Neuronal stem cell (in vitro differentiated cells): Measurements from ENCODE around the gene DHX9.

Experiments used
- DNase-seq: peaks from one replicate; pipeline ENCODE4 v3.0.0-alpha.2; 2013; ENCODE audit warnings: low spot score
- H2AFZ ChIP-seq: one replicate; pipeline ENCODE4 v1.6.1; 2013; ENCODE audit warnings: mild to moderate bottlenecking, low read length, inconsistent platforms
- H2AK5ac ChIP-seq: 2 replicates; pipeline ENCODE4 v1.6.1; 2013; ENCODE audit warnings: low read depth, mild to moderate bottlenecking, inconsistent platforms, low read length, moderate library complexity, mixed read lengths
- H2BK120ac ChIP-seq: 2 replicates; pipeline ENCODE4 v1.6.1; 2013; ENCODE audit warnings: low read depth, mild to moderate bottlenecking, inconsistent platforms, low read length, moderate library complexity, mixed read lengths
- H2BK12ac ChIP-seq: one replicate; pipeline ENCODE4 v1.6.1; 2013; ENCODE audit warnings: low read length, inconsistent platforms
- H2BK15ac ChIP-seq: 2 replicates; pipeline ENCODE4 v1.6.1; 2013; ENCODE audit warnings: mild to moderate bottlenecking, low read length, inconsistent platforms, mixed read lengths
- H2BK5ac ChIP-seq: one replicate; pipeline ENCODE4 v1.6.1; 2013; ENCODE audit warnings: inconsistent platforms, mild to moderate bottlenecking, low read length, moderate library complexity
- H3K14ac ChIP-seq: one replicate; pipeline ENCODE4 v1.6.1; 2013; ENCODE audit warnings: low read length, inconsistent platforms
- H3K18ac ChIP-seq: 2 replicates; pipeline ENCODE4 v1.6.1; 2013; ENCODE audit warnings: low read length, inconsistent platforms
- H3K23ac ChIP-seq: 2 replicates; pipeline ENCODE4 v1.6.1; 2013; ENCODE audit warnings: low read depth, mild to moderate bottlenecking, mixed read lengths, low read length, inconsistent platforms; ENCODE audit not compliant: poor library complexity
- H3K27ac ChIP-seq: replicated peaks from 3 replicates; pipeline ENCODE4 v1.5.1; 2013; ENCODE audit warnings: low read length, inconsistent platforms
- H3K27me3 ChIP-seq, 3 experiments: 2 replicates each; pipeline ENCODE4 v1.6.1; 2013; ENCODE audit warnings: low read length in 3 of 3, mild to moderate bottlenecking in 2 of 3, inconsistent platforms in 1 of 3, low read depth in 1 of 3, mixed read lengths in 1 of 3, moderate library complexity in 1 of 3; ENCODE audit not compliant: control insufficient read depth in 3 of 3, insufficient read depth in 3 of 3
- H3K36me3 ChIP-seq, 2 donors: replicated peaks in 1 of 2; 2 replicates each; pipeline ENCODE4 v1.6.1; 2013; ENCODE audit warnings: low read length in 2 of 2; ENCODE audit not compliant: control insufficient read depth in 2 of 2, insufficient read depth in 2 of 2
- H3K4ac ChIP-seq: 2 replicates; pipeline ENCODE4 v1.6.1; 2013; ENCODE audit warnings: inconsistent platforms, mild to moderate bottlenecking, low read length, moderate library complexity
- H3K4me1 ChIP-seq, 2 donors: 1 replicate in 1 of 2; 2 replicates in 1 of 2; pipeline ENCODE4 v1.6.1; 2013; ENCODE audit warnings: low read length in 2 of 2, low read depth in 1 of 2; ENCODE audit not compliant: control insufficient read depth in 2 of 2, insufficient read depth in 1 of 2
- H3K4me2 ChIP-seq: one replicate; pipeline ENCODE4 v1.6.1; 2013; ENCODE audit warnings: mild to moderate bottlenecking, low read length, inconsistent platforms; ENCODE audit not compliant: insufficient read depth, poor library complexity, severe bottlenecking
- H3K4me3 ChIP-seq, 2 donors: 2 replicates each; pipeline ENCODE4 v1.5.1; 2013; ENCODE audit warnings: low read length in 2 of 2, mild to moderate bottlenecking in 2 of 2, inconsistent platforms in 1 of 2, moderate library complexity in 1 of 2
- H3K79me1 ChIP-seq: one replicate; pipeline ENCODE4 v1.6.1; 2013; ENCODE audit warnings: low read depth, mild to moderate bottlenecking, inconsistent platforms, low read length, moderate library complexity
- H3K9ac ChIP-seq: one replicate; pipeline ENCODE4 v1.6.1; 2013; ENCODE audit warnings: mild to moderate bottlenecking, low read depth, low read length, inconsistent platforms; ENCODE audit not compliant: poor library complexity
- H3K9me3 ChIP-seq, 2 donors: replicated peaks in 1 of 2; 2 replicates each; pipeline versions ENCODE3 to v1.6.1; 2013; ENCODE audit warnings: low read length in 2 of 2, mild to moderate bottlenecking in 2 of 2, inconsistent platforms in 1 of 2, low read depth in 1 of 2, mixed read lengths in 1 of 2, moderate library complexity in 1 of 2; ENCODE audit not compliant: control insufficient read depth in 2 of 2, insufficient read depth in 1 of 2
- H4K8ac ChIP-seq: one replicate; pipeline ENCODE4 v1.6.1; 2013; ENCODE audit warnings: low read depth, mild to moderate bottlenecking, inconsistent platforms, low read length, moderate library complexity
- H4K91ac ChIP-seq: one replicate; pipeline ENCODE4 v1.6.1; 2013; ENCODE audit warnings: low read length, low read depth, mild to moderate bottlenecking, inconsistent platforms; ENCODE audit not compliant: poor library complexity
- WGBS, 2 donors: extraction: QIAGEN DNeasy Blood & Tissue Kit; methylation state at CpG; one replicate each; pipeline ENCODE4 v1.1.7; 2013; ENCODE audit warnings: missing lambda C conversion rate in 2 of 2, mixed read lengths in 1 of 2; ENCODE audit not compliant: insufficient read length in 2 of 2, insufficient replicate concordance in 1 of 2; ENCODE audit errors: extremely low coverage in 2 of 2; 5-methylcytosine and 5-hydroxymethylcytosine counted together

The DHX9 gene

DNA sequence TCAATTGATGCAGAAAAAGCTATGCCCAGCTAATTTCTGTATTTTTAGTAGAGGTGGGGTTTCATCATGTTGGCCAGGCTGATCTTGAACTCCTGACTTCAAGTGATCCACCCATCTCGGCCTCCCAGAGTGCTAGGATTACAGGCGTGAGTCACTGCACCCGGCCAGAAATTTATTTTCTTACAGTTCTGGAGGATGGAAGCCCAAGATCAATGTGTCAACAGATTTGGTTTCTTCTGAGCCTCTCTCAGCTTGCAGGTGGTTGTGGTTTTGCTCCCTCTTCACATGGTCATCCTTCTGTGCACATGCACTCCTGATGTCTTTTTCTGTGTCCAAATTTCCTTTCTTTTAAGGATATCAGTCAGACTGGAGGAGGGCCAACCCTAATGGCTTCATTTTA lies 78.2 kb downstream of the DHX9 start:
- H3K36me3 ChIP-seq, result no peaks in the 10 kb centered on the region
- no peak overlapping the region for H3K9ac ChIP-seq
- H2BK12ac ChIP-seq, result no peak overlapping the region
- peaks cover 2 to 5% of the 10 kb centered on the region in 2 donors for H3K9me3 ChIP-seq
- DNase-seq, result no peak
- H2BK120ac ChIP-seq, result no peak overlapping the region
- no peak overlapping the region for H3K4ac ChIP-seq
- no CpG with 5 or more reads among the region's 3 CpGs for WGBS, 2 donors
- no peak overlapping the region for H3K23ac ChIP-seq
- H3K27me3 ChIP-seq, result peaks cover 0 to 7% (median 0%) of the 10 kb centered on the region in 3 experiments
- peaks cover 2% of the 10 kb centered on the region for H3K79me1 ChIP-seq
- H2BK5ac ChIP-seq, result no peak overlapping the region
- H3K14ac ChIP-seq, result no peak overlapping the region
- H3K18ac ChIP-seq, result no peak overlapping the region
- H3K4me3 ChIP-seq, result no peak overlapping the region
- H3K27ac ChIP-seq, result no peak overlapping the region
- H4K8ac ChIP-seq, result no peak overlapping the region
- H3K4me1 ChIP-seq, result no peaks in the 10 kb centered on the region
- no peak overlapping the region for H2AK5ac ChIP-seq
- H3K4me2 ChIP-seq, result no peak overlapping the region
- H2AFZ ChIP-seq, result no peak overlapping the region
- no peak overlapping the region for H4K91ac ChIP-seq
- H2BK15ac ChIP-seq, result no peak overlapping the region

- no peaks in the 10 kb centered on the region for H3K36me3 ChIP-seq
- no peak for DNase-seq
- H3K79me1 ChIP-seq, result no peaks in the 10 kb centered on the region
- no peak overlapping the region for H3K4ac ChIP-seq
- H3K9me3 ChIP-seq, result no peaks in the 10 kb centered on the region
- H3K23ac ChIP-seq, result no peak overlapping the region
- no CpG with 5 or more reads among the region's 1 CpG for WGBS, 2 donors
- no peak overlapping the region for H3K27ac ChIP-seq
- no peak overlapping the region for H2AK5ac ChIP-seq
- no peaks in the 10 kb centered on the region for H3K4me1 ChIP-seq
- peaks cover 0 to 4% (median 0%) of the 10 kb centered on the region in 3 experiments for H3K27me3 ChIP-seq
- no peak overlapping the region for H2BK12ac ChIP-seq
- H2BK15ac ChIP-seq, result no peak overlapping the region
- no peak overlapping the region for H2AFZ ChIP-seq
- no peak overlapping the region for H4K8ac ChIP-seq
- H3K4me3 ChIP-seq, result no peak overlapping the region
- no peak overlapping the region for H4K91ac ChIP-seq
- no peak overlapping the region for H3K14ac ChIP-seq
- no peak overlapping the region for H3K9ac ChIP-seq
- no peak overlapping the region for H2BK5ac ChIP-seq
- H3K4me2 ChIP-seq, result no peak overlapping the region
- H2BK120ac ChIP-seq, result no peak overlapping the region
- H3K18ac ChIP-seq, result no peak overlapping the region
Observed at GRCh38 chr1:182925661-182926060, 86.5 kb downstream of the DHX9 start.

DNA sequence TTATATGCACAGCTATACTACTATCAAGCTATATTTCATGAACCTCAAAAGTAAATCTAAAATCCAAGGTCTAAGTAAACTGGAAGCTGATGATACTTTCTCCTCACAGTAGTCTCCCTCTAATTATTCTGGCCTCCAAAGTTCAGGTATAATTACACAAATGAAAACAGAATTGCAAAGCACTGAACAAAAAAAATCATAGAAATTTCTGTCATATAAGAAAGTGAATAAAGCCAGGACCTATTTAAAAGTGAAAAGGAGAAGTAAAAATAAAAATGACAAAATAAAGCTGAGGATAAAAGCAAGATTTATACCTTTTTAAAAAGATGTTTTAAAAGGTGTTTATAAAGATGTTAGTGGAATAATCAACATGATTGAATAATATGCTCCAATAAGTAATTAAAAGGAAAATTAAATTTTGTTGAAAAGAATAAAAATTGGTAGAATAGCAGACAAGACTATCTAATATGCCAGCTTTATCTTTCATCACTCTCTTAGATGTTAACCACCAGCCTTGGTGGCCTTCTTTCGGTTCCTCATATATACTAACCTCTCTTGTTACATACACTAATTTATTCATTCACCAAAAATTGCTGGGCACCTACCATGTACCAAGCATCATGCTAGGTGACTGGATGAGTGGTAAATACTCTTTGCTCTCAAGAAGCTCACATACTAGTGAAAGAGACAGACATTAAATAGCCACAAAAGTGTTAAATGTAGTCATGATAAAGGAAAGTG lies 88.7 kb downstream of the DHX9 start:
- Histone ChIP-seq H3K18ac (no peak overlapping the region), H4K91ac (no peak overlapping the region), H3K4ac (no peak overlapping the region), H2AFZ (no peak overlapping the region), H2AK5ac (no peak overlapping the region), H3K4me1 (no peaks in the 10 kb centered on the region), H2BK15ac (no peak overlapping the region), H4K8ac (no peak overlapping the region), H2BK12ac (no peak overlapping the region), H3K9me3 (no peaks in the 10 kb centered on the region), H3K23ac (no peak overlapping the region), H3K79me1 (no peaks in the 10 kb centered on the region), H3K4me2 (no peak overlapping the region), H3K27ac (no peak overlapping the region), H3K36me3 (no peaks in the 10 kb centered on the region), H2BK5ac (no peak overlapping the region), H3K27me3 (peaks cover 0 to 4% (median 0%) of the 10 kb centered on the region in 3 experiments), H2BK120ac (no peak overlapping the region), H3K9ac (no peak overlapping the region), H3K4me3 (no peak overlapping the region), H3K14ac (no peak overlapping the region)
- no peak for DNase-seq
- WGBS, 2 donors, result no CpG with 5 or more reads among the region's 1 CpG

GRCh38 chr1:182930985-182931384 lies 91.8 kb downstream of the DHX9 start:
- no peak overlapping the region for H2AK5ac ChIP-seq
- no peak overlapping the region for H3K14ac ChIP-seq
- H2AFZ ChIP-seq, result no peak overlapping the region
- H4K91ac ChIP-seq, result no peak overlapping the region
- H3K4me3 ChIP-seq, result no peak overlapping the region
- DNase-seq, result no peak
- no peaks in the 10 kb centered on the region for H3K9me3 ChIP-seq
- no peak overlapping the region for H3K4me2 ChIP-seq
- no peaks in the 10 kb centered on the region for H3K79me1 ChIP-seq
- H3K27me3 ChIP-seq, result peaks cover 0 to 4% (median 0%) of the 10 kb centered on the region in 3 experiments
- no peak overlapping the region for H2BK12ac ChIP-seq
- no peak overlapping the region for H3K27ac ChIP-seq
- H3K36me3 ChIP-seq, result no peaks in the 10 kb centered on the region
- H2BK15ac ChIP-seq, result no peak overlapping the region
- no peaks in the 10 kb centered on the region for H3K4me1 ChIP-seq
- H2BK5ac ChIP-seq, result no peak overlapping the region
- H3K9ac ChIP-seq, result no peak overlapping the region
- H3K4ac ChIP-seq, result no peak overlapping the region
- H3K23ac ChIP-seq, result no peak overlapping the region
- no peak overlapping the region for H2BK120ac ChIP-seq
- no peak overlapping the region for H3K18ac ChIP-seq
- no CpG with 5 or more reads among the region's 1 CpG for WGBS, 2 donors
- H4K8ac ChIP-seq, result no peak overlapping the region
